Omental fat pad (tissue), 4 donors: ENCODE measurements around the gene KHSRP. TPM values are rescaled to one million over a fixed set of nuclear protein-coding genes. Genes with fewer than 3 reads are reported as not detected.

Experiments
- ATAC-seq: fragments of 150-250 bp; one replicate; pipeline ENCODE4 v1.9.1; 2016; ENCODE audit warnings: mild to moderate bottlenecking, moderate library complexity; ENCODE audit not compliant: low FRiP score
- DNase-seq: peaks from one replicate; pipeline ENCODE4 v3.0.0-alpha.2; 2019; ENCODE audit warnings: low spot score
- total RNA-seq, 4 donors: library from RNA; depleted of rRNA; stranded (reverse); fragments of >200 nt; gene quantifications; one replicate each; pipeline ENCODE4 v1.1.0, GENCODE V29; 2016
- TF ChIP-seq, protein P1 (sequence below), 3 donors: fragments of 450-650 bp; IDR thresholded peaks; one replicate each; pipeline ENCODE4 v1.5.1; 2016 to 2017; ENCODE audit warnings: antibody characterized with exemption in 3 of 3, mild to moderate bottlenecking in 3 of 3, moderate library complexity in 2 of 3

Gene KHSRP
- total RNA-seq, 4 donors from 2014 or later: 67.4 to 125 (median 78.3) TPM

DNA sequence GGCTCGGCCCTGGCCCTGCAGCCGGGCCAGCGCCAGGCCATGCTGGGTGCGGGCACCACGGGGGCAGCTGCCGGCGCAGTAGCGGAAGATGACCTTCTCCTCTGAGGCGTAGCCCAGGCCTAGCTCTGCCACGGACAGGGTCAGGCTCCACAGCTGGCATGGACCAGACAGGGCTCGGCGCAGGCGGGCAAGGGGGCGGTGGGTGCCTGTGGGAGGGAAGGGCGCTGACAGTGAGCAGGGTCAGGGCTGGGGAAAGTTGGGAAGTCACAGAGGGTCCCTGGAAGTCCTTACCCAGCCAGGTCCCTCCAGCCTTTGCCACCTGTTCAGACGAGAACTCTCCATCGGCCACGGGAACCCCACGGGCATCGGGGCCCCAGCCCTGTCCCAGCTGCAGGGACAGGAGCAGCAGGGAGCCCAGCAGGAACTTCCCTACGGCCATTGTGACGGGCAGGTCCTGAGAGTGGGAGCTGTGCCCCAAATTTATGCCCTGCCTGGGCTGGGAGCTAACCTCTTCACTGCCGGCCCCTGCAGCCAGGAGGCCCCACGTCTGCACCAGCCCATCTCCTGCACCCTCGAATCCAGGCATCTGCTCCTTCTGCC is 49.1 kb downstream of the KHSRP start, which contains the start of gene PSPN:
PSPN (minus strand) TSS at position 523 of the 600 bp plus-strand sequence; CDS start at position 439, 84 bp downstream.
- ATAC-seq (no peak), DNase-seq (no peak)
- TF ChIP-seq, protein P1, sequence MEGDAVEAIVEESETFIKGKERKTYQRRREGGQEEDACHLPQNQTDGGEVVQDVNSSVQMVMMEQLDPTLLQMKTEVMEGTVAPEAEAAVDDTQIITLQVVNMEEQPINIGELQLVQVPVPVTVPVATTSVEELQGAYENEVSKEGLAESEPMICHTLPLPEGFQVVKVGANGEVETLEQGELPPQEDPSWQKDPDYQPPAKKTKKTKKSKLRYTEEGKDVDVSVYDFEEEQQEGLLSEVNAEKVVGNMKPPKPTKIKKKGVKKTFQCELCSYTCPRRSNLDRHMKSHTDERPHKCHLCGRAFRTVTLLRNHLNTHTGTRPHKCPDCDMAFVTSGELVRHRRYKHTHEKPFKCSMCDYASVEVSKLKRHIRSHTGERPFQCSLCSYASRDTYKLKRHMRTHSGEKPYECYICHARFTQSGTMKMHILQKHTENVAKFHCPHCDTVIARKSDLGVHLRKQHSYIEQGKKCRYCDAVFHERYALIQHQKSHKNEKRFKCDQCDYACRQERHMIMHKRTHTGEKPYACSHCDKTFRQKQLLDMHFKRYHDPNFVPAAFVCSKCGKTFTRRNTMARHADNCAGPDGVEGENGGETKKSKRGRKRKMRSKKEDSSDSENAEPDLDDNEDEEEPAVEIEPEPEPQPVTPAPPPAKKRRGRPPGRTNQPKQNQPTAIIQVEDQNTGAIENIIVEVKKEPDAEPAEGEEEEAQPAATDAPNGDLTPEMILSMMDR (IDR thresholded peaks at IDR 0.05): no peak

DNA sequence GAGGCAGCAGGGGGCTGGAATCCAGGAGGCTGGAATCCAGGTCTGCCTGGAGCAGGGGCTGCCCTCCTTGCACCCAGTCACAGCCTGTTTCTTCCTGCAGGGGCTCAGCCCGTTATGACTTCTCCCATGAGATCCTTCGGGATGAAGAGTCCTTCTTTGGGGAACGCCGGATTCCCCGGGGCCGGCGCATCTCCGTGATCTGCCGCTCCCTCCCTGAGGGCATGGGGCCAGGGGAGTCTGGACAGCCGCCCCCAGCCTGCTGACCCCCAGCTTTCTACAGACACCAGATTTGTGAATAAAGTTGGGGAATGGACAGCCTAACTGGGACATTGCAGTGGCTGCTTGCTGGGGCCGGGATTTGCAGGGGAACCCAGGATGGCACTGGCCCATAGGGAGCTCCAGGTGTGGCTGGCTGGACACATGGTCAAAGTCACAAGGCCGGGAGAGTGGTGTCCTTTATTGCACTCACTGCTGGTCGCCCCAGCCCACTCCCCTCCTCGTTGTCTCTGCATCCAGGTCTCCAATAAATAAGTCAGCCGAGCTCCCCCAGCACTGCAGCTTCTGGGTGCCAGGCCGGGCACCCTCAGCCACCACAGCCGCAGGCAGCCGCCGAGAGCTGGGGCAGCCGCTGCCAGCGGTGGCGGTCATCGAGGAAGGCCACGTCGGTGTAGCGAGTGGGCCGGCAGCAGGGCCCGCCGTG is 49.8 kb downstream of the KHSRP start:
- ATAC-seq (no peak), DNase-seq (no peak)
- TF ChIP-seq, protein P1 (IDR thresholded peaks at IDR 0.05): no peak

DNA sequence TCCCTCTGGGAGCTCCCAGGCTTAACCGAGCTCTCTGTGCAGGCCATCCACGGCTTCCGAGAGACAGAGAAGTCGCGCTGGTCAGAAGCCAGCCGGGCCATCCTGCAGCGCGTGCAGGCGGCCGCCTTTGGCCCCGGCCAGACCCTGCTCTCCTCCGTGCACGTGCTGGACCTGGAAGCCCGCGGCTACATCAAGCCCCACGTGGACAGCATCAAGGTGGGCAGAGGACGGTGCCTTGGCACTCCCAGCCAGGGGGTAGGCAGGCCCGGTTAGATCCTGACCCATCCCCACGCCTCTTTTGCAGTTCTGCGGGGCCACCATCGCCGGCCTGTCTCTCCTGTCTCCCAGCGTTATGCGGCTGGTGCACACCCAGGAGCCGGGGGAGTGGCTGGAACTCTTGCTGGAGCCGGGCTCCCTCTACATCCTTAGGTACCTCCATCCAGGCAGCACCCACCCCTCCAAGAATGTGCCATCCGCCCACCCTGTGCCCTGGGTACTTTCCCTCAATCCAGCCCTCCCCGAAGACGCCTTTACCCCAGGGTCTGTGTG is 50.4 kb downstream of the KHSRP start:
- ATAC-seq (no peak), DNase-seq (no peak)
- TF ChIP-seq, protein P1 (IDR thresholded peaks at IDR 0.05): no peak

DNA sequence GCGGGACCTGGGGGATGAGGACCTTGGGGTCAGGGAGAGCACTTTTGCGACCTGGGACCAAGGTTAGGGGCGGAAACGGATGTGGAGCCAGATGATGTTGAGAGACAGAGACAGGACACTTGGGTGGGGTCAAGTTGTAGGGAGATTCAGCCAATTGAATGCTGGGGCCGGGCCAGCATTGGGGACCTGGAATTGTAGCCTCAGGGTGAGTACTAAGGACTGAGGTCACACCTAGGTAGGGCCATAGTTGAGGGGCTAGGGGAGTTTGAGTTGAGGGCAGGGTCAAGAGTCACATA is 50.9 kb downstream of the KHSRP start:
- DNase-seq: no peak
- ATAC-seq: no peak
- TF ChIP-seq, protein P1 (IDR thresholded peaks at IDR 0.05): no peak

DNA sequence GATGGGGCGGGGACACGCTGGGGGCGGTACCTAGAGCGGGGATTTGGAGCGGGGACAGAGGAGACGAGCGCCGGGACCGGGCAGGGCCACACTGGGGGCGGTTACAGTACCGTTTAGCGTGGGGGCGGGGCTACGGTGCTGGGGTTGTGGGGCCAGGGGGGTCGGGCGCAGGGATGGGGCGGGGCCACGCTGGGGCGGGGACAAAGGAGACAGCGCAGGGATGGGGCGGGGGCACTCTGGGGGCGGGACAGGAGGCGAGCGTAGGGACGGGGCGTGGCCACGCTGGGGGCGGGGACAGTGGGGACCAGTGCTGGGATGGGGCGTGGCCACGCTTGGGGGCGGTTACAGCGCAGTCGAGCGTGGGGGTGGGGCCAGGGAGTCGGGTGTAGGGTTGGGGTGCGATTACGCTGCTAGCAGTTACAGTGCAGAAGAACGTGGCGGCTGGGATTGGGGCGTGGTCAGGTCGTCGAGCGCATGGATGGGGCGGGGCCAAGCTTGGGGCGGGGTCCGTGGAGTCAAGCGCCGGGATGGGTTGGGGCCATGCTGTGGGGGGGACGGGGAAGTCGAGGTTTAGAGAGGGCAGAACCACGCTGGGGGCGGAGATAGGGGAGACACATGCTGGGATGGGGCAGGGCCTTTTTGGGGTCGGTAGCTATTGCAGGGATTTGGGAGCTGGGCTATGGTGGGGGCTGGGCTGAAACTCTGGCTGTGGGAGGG is 51.4 kb downstream of the KHSRP start:
- DNase-seq: peak; percentile 96
- peak; percentile 90 for ATAC-seq
- TF ChIP-seq, protein P1 (IDR thresholded peaks at IDR 0.05): no peak

DNA sequence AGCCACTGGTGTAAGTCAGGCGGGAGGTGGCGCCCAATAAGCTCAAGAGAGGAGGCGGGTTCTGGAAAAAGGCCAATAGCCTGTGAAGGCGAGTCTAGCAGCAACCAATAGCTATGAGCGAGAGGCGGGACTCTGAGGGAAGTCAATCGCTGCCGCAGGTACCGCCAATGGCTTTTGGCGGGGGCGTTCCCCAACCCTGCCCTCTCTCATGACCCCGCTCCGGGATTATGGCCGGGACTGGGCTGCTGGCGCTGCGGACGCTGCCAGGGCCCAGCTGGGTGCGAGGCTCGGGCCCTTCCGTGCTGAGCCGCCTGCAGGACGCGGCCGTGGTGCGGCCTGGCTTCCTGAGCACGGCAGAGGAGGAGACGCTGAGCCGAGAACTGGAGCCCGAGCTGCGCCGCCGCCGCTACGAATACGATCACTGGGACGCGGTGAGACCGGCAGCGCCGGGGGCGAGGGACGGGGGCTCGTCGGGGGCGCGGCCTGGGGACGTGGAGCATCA is 52.0 kb downstream of the KHSRP start, which contains the start of gene ALKBH7:
ALKBH7 (plus strand) TSS at position 201 of the 502 bp plus-strand sequence; CDS start at position 228, 27 bp downstream.
- DNase-seq (peak; percentile 94), ATAC-seq (peak; percentile 93)
- TF ChIP-seq, protein P1 (IDR thresholded peaks at IDR 0.05): no peak
